IgD-negative memory B cell (primary cell): Measurements from ENCODE around the gene GRB2. TPM values are rescaled to one million over a fixed set of nuclear protein-coding genes. Genes with fewer than 3 reads are reported as not detected.
"Not testable (repeated sequence)": the region's sequence is repeated elsewhere in the genome, so short reads cannot be mapped to it uniquely, and the experiment has no call there.

Experiments used
- H3K27ac Mint-ChIP-seq, 3 donors: one replicate each; pipeline ENCODE4 v1.8.0; 2020 to 2022; ENCODE audit warnings: mild to moderate bottlenecking in 3 of 3, mixed read lengths in 3 of 3, moderate library complexity in 1 of 3
- H3K27me3 Mint-ChIP-seq: one replicate; pipeline ENCODE4 v1.8.0; 2021; ENCODE audit warnings: mixed read lengths
- H3K36me3 Mint-ChIP-seq: one replicate; pipeline ENCODE4 v1.8.0; 2020; ENCODE audit warnings: mild to moderate bottlenecking, mixed read lengths
- H3K4me1 Mint-ChIP-seq, 3 donors: one replicate each; pipeline ENCODE4 v1.8.0; 2020 to 2022; ENCODE audit warnings: mixed read lengths in 3 of 3, mild to moderate bottlenecking in 1 of 3
- H3K4me3 Mint-ChIP-seq, 4 donors: one replicate each; pipeline ENCODE4 v1.8.0; 2020 to 2022; ENCODE audit warnings: mild to moderate bottlenecking in 4 of 4, mixed read lengths in 4 of 4, moderate library complexity in 3 of 4
- H3K9me3 Mint-ChIP-seq, 3 donors: one replicate each; pipeline ENCODE4 v1.8.0; 2020 to 2021; ENCODE audit warnings: mixed read lengths in 3 of 3, mild to moderate bottlenecking in 1 of 3
- polyA plus RNA-seq: library from polyadenylated mRNA; unstranded; fragments of 300-500 nt; fragmentation: Illumina TruSeq; gene quantifications from one replicate; pipeline ENCODE4 v1.2.3, GENCODE V29; 2021

The GRB2 gene
- polyA plus RNA-seq: 333 TPM

- Mint-ChIP-seq H3K27me3 (no peaks in the 10 kb centered on the region), H3K4me1 (peaks cover 30 to 41% (median 31%) of the 10 kb centered on the region in 3 donors), H3K27ac (peak within 1 kb of the TSS; percentile 92 to 96 (median 94)), H3K4me3 (peak within 1 kb of the TSS; percentile 94 to 99 (median 96)), H3K9me3 (no peaks in the 10 kb centered on the region), H3K36me3 (peaks cover 2% of the 10 kb centered on the region)
These were observed at the start of gene GRB2 for GRCh38 chr17:75405365-75406221. Gene GRB2, minus strand, starts transcription at chr17:75405678. Its CDS starts 12,050 bp downstream, at chr17:75393628.

- H3K36me3 Mint-ChIP-seq: not testable (repeated sequence)
These were observed 49.2 kb upstream of the GRB2 start for GRCh38 chr17:75454672-75455071.

GRCh38 chr17:75454193-75454592, 48.7 kb upstream of the GRB2 start:
- H3K4me3 Mint-ChIP-seq: peak overlapping the region in 3 of 4 donors; percentile 8 to 25 (median 18)

More at GRCh38 chr17:75454672-75455071, 49.2 kb upstream of the GRB2 start:
- Mint-ChIP-seq H3K4me3 (peak overlapping the region in 2 of 4 donors; percentile 8 to 18), H3K4me1 (peaks cover 17 to 24% (median 23%) of the 10 kb centered on the region in 3 donors)
- not testable (repeated sequence) for H3K9me3 Mint-ChIP-seq, H3K27me3 Mint-ChIP-seq, H3K27ac Mint-ChIP-seq

GRCh38 chr17:75450270-75450669, 44.8 kb upstream of the GRB2 start:
- Mint-ChIP-seq H3K4me3 (no peak overlapping the region), H3K4me1 (peaks cover 0 to 7% (median 7%) of the 10 kb centered on the region in 3 donors), H3K27ac (no peak overlapping the region), H3K9me3 (no peaks in the 10 kb centered on the region), H3K36me3 (no peaks in the 10 kb centered on the region), H3K27me3 (no peaks in the 10 kb centered on the region)

More at GRCh38 chr17:75454193-75454592, 48.7 kb upstream of the GRB2 start:
- Mint-ChIP-seq H3K9me3 (no peaks in the 10 kb centered on the region), H3K4me1 (peaks cover 12 to 24% (median 20%) of the 10 kb centered on the region in 3 donors), H3K36me3 (peaks cover 6% of the 10 kb centered on the region), H3K27me3 (no peaks in the 10 kb centered on the region), H3K27ac (peak overlapping the region in 1 of 3 donors; percentile 65)

- Mint-ChIP-seq H3K4me1 (no peaks in the 10 kb centered on the region), H3K4me3 (no peak overlapping the region), H3K27me3 (peaks cover 3% of the 10 kb centered on the region), H3K27ac (no peak overlapping the region), H3K9me3 (no peaks in the 10 kb centered on the region), H3K36me3 (no peaks in the 10 kb centered on the region)
These were observed 42.7 kb upstream of the GRB2 start for GRCh38 chr17:75447951-75448856.

GRCh38 chr17:75445896-75446295, 40.4 kb upstream of the GRB2 start:
- not testable (repeated sequence) for H3K9me3 Mint-ChIP-seq, H3K27me3 Mint-ChIP-seq, H3K27ac Mint-ChIP-seq, H3K4me1 Mint-ChIP-seq, H3K4me3 Mint-ChIP-seq, H3K36me3 Mint-ChIP-seq

- H3K27me3 Mint-ChIP-seq: peaks cover 3% of the 10 kb centered on the region
- H3K27ac Mint-ChIP-seq: no peak overlapping the region
- no peak overlapping the region for H3K4me3 Mint-ChIP-seq
- H3K4me1 Mint-ChIP-seq: no peaks in the 10 kb centered on the region
- H3K9me3 Mint-ChIP-seq: no peaks in the 10 kb centered on the region
- H3K36me3 Mint-ChIP-seq: no peaks in the 10 kb centered on the region
These were observed 39.8 kb upstream of the GRB2 start for GRCh38 chr17:75445296-75445695.

DNA sequence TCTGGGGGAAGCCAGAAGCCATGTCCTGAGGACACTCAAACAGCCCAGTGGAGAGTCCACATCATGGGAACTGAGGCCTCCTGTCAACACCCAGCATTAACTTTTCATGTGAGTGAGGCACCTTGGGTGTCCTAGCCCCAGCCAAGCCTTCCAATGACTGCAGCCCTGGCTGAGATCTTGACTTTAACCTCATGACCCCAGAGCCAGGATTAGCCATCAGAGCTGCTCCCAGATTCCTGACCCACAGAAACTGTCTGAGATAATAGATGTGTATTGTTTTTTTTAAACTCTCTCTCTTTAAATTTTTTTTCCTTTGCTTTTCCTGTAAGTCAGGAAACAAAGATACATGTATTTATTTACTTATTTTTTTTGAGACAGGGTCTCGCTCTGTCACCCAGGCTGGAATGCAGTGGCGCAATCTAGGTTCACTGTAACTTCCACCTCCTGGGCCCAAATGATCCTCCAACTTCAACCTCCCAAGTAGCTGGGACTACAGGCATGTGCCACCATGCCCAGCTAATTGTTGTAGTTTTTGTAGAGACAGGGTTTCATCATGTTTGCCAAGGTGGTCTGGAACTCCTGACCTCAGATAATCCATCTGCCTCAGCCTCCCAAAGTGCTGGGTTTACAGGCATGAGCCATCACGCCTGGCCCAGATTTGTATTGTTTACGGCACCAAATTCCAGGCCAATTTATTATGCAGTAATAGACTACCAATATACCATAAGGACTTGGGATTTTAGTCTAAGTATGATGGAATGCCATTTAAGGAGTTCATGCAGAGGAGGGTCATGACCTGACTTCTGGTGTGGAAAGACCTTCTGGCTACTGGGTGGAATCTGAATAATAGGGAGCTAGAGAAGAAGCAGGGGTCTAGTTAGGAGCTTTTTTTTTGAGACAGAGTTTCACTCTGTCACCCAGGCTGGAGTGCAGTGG, 37.0 kb upstream of the GRB2 start:
- no peaks in the 10 kb centered on the region for H3K36me3 Mint-ChIP-seq
- H3K27ac Mint-ChIP-seq: no peak overlapping the region

GRCh38 chr17:75440738-75441448, 35.4 kb upstream of the GRB2 start:
- H3K36me3 Mint-ChIP-seq: peaks cover 3% of the 10 kb centered on the region
- H3K27me3 Mint-ChIP-seq: peaks cover 6% of the 10 kb centered on the region
- no peaks in the 10 kb centered on the region for H3K9me3 Mint-ChIP-seq
- H3K4me3 Mint-ChIP-seq: no peak overlapping the region
- H3K4me1 Mint-ChIP-seq: no peaks in the 10 kb centered on the region
- H3K27ac Mint-ChIP-seq: no peak overlapping the region

More for the DNA sequence above, 37.0 kb upstream of the GRB2 start:
- Mint-ChIP-seq H3K4me3 (no peak overlapping the region), H3K4me1 (no peaks in the 10 kb centered on the region), H3K27me3 (peaks cover 3% of the 10 kb centered on the region), H3K9me3 (no peaks in the 10 kb centered on the region)

DNA sequence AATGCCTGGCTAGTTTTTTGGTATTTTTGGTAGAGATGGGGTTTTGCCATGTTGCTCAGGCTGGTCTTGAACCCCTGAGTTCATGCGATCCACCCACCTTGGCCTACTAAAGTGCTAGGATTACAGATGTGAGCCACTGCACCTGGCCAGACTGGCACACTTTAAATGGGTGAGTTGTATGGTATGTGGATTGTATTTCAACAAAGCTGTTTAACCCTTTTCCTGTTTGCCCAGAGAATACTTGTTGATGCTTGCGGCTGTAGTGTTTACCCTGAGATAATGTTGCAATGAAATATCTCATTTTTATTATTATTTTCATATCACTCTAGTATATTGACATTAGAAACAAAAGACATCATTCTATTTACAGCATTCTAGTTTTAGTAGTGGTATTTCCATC, 33.8 kb upstream of the GRB2 start:
- H3K4me3 Mint-ChIP-seq: no peak overlapping the region
- H3K27ac Mint-ChIP-seq: no peak overlapping the region
- no peaks in the 10 kb centered on the region for H3K4me1 Mint-ChIP-seq
- H3K9me3 Mint-ChIP-seq: no peaks in the 10 kb centered on the region
- peaks cover 6% of the 10 kb centered on the region for H3K27me3 Mint-ChIP-seq
- peaks cover 3% of the 10 kb centered on the region for H3K36me3 Mint-ChIP-seq

DNA sequence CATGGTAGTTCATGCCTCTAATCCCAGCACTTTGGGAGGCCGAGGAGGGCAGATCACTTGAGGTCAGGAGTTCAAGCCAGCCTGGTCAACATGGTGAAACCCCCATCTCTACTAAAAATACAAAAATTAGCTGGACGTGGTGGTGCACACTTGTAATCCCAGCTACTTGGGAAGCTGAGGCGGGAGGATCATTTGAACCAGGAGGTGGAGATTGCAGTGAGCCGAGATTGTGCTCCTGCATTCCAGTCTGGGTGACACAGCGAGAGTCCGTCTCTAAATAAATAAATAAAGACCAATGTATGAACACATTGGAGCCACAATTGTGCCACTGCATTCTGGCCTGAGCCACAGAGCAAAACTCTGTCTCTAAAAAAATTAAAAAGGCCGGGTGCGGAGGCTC, 31.9 kb upstream of the GRB2 start:
- not testable (repeated sequence) for H3K27ac Mint-ChIP-seq

DNA sequence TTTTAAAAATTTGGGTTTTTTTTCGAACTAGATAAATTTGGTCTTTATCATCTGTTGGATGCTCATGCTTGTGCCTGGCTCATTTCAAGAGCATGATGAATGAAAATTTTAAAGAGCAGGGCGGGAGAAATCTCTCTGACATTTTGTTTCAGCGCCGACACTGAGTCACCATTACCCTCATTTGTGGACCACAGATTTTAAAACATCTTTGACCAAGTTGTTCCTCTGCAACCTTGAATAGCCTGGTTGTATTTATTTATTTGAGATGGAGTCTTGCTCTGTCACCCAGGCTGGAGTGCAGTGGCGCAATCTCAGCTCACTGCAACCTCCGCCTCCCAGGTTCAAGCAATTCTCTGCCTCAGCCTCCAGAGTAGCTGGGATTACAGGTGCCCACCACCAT, 29.0 kb upstream of the GRB2 start:
- H3K27me3 Mint-ChIP-seq, H3K4me1 Mint-ChIP-seq, H3K9me3 Mint-ChIP-seq, H3K36me3 Mint-ChIP-seq, H3K27ac Mint-ChIP-seq, H3K4me3 Mint-ChIP-seq: not testable (repeated sequence)

More for the DNA sequence above, 31.9 kb upstream of the GRB2 start:
- not testable (repeated sequence) for H3K27me3 Mint-ChIP-seq, H3K4me1 Mint-ChIP-seq, H3K36me3 Mint-ChIP-seq, H3K9me3 Mint-ChIP-seq, H3K4me3 Mint-ChIP-seq

GRCh38 chr17:75433218-75433783, 27.8 kb upstream of the GRB2 start:
- H3K27ac Mint-ChIP-seq: no peak overlapping the region
- no peaks in the 10 kb centered on the region for H3K9me3 Mint-ChIP-seq

More at GRCh38 chr17:75433218-75433783, 27.8 kb upstream of the GRB2 start:
- Mint-ChIP-seq H3K27me3 (peaks cover 3% of the 10 kb centered on the region), H3K4me1 (no peaks in the 10 kb centered on the region), H3K4me3 (no peak overlapping the region), H3K36me3 (peaks cover 6% of the 10 kb centered on the region)
